ENCODE measurements around the gene PADI1.

Gene PADI1

GRCh38 chr1:17204546-17205440 is at the start of gene PADI1:
PADI1 (plus strand) TSS chr1:17205128; CDS start chr1:17205218, 90 bp downstream.
- no peak for DNase-seq (ENCODE audit: low read depth, low spot score)

- no peak for DNase-seq (ENCODE audit: low read depth, low spot score)
These were observed 49.5 kb upstream of the PADI1 start for GRCh38 chr1:17155257-17155920.

- DNase-seq (ENCODE audit: low read depth, low spot score): no peak
These were observed 48.8 kb upstream of the PADI1 start for GRCh38 chr1:17156108-17156507.

GRCh38 chr1:17158961-17159360 is 46.0 kb upstream of the PADI1 start:
- DNase-seq (ENCODE audit: low read depth, low spot score): no peak

- DNase-seq (ENCODE audit: low read depth, low spot score): no peak
These were observed 43.7 kb upstream of the PADI1 start for GRCh38 chr1:17161137-17161740.

- DNase-seq (ENCODE audit: low read depth, low spot score): no peak
These were observed 42.8 kb upstream of the PADI1 start for GRCh38 chr1:17161926-17162800.

GRCh38 chr1:17162941-17163340 is 42.0 kb upstream of the PADI1 start:
- no peak for DNase-seq (ENCODE audit: low read depth, low spot score)

GRCh38 chr1:17163371-17163770 is 41.6 kb upstream of the PADI1 start:
- no peak for DNase-seq (ENCODE audit: low read depth, low spot score)

GRCh38 chr1:17163789-17164666 is 40.9 kb upstream of the PADI1 start:
- DNase-seq (ENCODE audit: low read depth, low spot score): no peak

- DNase-seq (ENCODE audit: low read depth, low spot score): no peak
These were observed 39.1 kb upstream of the PADI1 start for GRCh38 chr1:17165823-17166222.

- DNase-seq (ENCODE audit: low read depth, low spot score): no peak
These were observed 37.7 kb upstream of the PADI1 start for GRCh38 chr1:17167041-17167785.

- no peak for DNase-seq (ENCODE audit: low read depth, low spot score)
These were observed 37.2 kb upstream of the PADI1 start for GRCh38 chr1:17167786-17168090.

GRCh38 chr1:17168091-17168876 is 36.6 kb upstream of the PADI1 start:
- no peak for DNase-seq (ENCODE audit: low read depth, low spot score)

GRCh38 chr1:17170571-17170970 is 34.4 kb upstream of the PADI1 start:
- DNase-seq (ENCODE audit: low read depth, low spot score): no peak

- no peak for DNase-seq (ENCODE audit: low read depth, low spot score)
These were observed 31.7 kb upstream of the PADI1 start for GRCh38 chr1:17173217-17173616.

GRCh38 chr1:17176306-17177061 is 28.4 kb upstream of the PADI1 start:
- no peak for DNase-seq (ENCODE audit: low read depth, low spot score)

GRCh38 chr1:17177651-17178050 is 27.3 kb upstream of the PADI1 start:
- DNase-seq (ENCODE audit: low read depth, low spot score): no peak

GRCh38 chr1:17181781-17182464 is 23.0 kb upstream of the PADI1 start:
- DNase-seq (ENCODE audit: low read depth, low spot score): no peak

All from activated CD4-positive, CD25-positive, alpha-beta regulatory T cell treated with anti-CD3 and anti-CD28 coated beads, Interleukin-2, amount 50 U/mL, for 16 hours (primary cell).